Astrocyte (in vitro differentiated cells and primary cell): ENCODE measurements around the gene CPT1A.

Source experiments
- EZH2 ChIP-seq: IDR thresholded peaks from 2 replicates; pipeline ENCODE4 v1.6.1; 2012; ENCODE audit warnings: mild to moderate bottlenecking, low read length, inconsistent platforms; ENCODE audit not compliant: insufficient read depth
- TF ChIP-seq, protein P1 (sequence below): IDR thresholded peaks from 2 replicates; pipeline ENCODE4 v1.5.1; 2011; ENCODE audit warnings: low read depth, mild to moderate bottlenecking, inconsistent platforms, low read length, moderate library complexity; ENCODE audit not compliant: insufficient read depth

GRCh38 chr11:68710409-68710808 is 131.3 kb downstream of the CPT1A start:
- TF ChIP-seq, protein P1, sequence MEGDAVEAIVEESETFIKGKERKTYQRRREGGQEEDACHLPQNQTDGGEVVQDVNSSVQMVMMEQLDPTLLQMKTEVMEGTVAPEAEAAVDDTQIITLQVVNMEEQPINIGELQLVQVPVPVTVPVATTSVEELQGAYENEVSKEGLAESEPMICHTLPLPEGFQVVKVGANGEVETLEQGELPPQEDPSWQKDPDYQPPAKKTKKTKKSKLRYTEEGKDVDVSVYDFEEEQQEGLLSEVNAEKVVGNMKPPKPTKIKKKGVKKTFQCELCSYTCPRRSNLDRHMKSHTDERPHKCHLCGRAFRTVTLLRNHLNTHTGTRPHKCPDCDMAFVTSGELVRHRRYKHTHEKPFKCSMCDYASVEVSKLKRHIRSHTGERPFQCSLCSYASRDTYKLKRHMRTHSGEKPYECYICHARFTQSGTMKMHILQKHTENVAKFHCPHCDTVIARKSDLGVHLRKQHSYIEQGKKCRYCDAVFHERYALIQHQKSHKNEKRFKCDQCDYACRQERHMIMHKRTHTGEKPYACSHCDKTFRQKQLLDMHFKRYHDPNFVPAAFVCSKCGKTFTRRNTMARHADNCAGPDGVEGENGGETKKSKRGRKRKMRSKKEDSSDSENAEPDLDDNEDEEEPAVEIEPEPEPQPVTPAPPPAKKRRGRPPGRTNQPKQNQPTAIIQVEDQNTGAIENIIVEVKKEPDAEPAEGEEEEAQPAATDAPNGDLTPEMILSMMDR: no peak
- TF ChIP-seq EZH2: no peak
